K562 (cell line): ENCODE results near the gene NOM1. TPM values are rescaled to one million over a fixed set of nuclear protein-coding genes. Genes with fewer than 3 reads are reported as not detected.

Source experiments
- ARNT ChIP-seq, 2 experiments: fragments of 450-650 bp; IDR thresholded peaks; 2 replicates each; pipeline ENCODE4 v1.6.1; 2016; ENCODE audit warnings: mild to moderate bottlenecking in 1 of 2
- BRF1 ChIP-seq: IDR thresholded peaks from 3 replicates; pipeline ENCODE4 v1.6.1; 2011; ENCODE audit warnings: borderline replicate concordance, mild to moderate bottlenecking; ENCODE audit not compliant: insufficient read length; ENCODE audit errors: extremely low read depth
- ELF4 ChIP-seq: fragments of 450-650 bp; formaldehyde crosslinking; IDR thresholded peaks from 2 replicates; pipeline ENCODE4 v1.4.0; 2022; ENCODE audit warnings: missing genetic modification characterization
- EZH2 ChIP-seq: IDR thresholded peaks from 2 replicates; pipeline ENCODE4 v1.6.1; 2012; ENCODE audit warnings: low read depth, mild to moderate bottlenecking, inconsistent platforms, low read length, borderline replicate concordance
- NFE2 ChIP-seq: IDR thresholded peaks from 2 replicates; pipeline ENCODE4 v1.6.1; 2014; ENCODE audit warnings: antibody characterized with exemption, low read depth
- NUFIP1 ChIP-seq: fragments of 450-650 bp; IDR thresholded peaks from 2 replicates; pipeline ENCODE4 v1.6.1; 2018; ENCODE audit not compliant: partially characterized antibody
- PCBP1 ChIP-seq: fragments of 200-400 bp; formaldehyde crosslinking; IDR thresholded peaks from 2 replicates; pipeline ENCODE4 v1.6.1; 2018; ENCODE audit warnings: mild to moderate bottlenecking, low read depth, low read length; ENCODE audit not compliant: poor library complexity, severe bottlenecking
- PCBP2 ChIP-seq: fragments of 200-400 bp; formaldehyde crosslinking; IDR thresholded peaks from 2 replicates; pipeline ENCODE4 v1.6.1; 2018; ENCODE audit warnings: low read length, low read depth, mild to moderate bottlenecking, moderate library complexity; ENCODE audit not compliant: poor library complexity, severe bottlenecking
- PHF20 ChIP-seq: fragments of 450-650 bp; IDR thresholded peaks from 2 replicates; pipeline ENCODE4 v1.6.1; 2018; ENCODE audit not compliant: partially characterized antibody
- RBBP5 ChIP-seq: fragments of 200-600 bp; sonication (generic); IDR thresholded peaks from 2 replicates; pipeline ENCODE4 v1.6.1; 2012; ENCODE audit warnings: borderline replicate concordance, mild to moderate bottlenecking, low read length, control low read depth, inconsistent platforms; ENCODE audit not compliant: insufficient read depth, poor library complexity, severe bottlenecking
- SMARCA4 ChIP-seq: fragments of 450-650 bp; IDR thresholded peaks from 2 replicates; pipeline ENCODE4 v1.6.1; 2016
- SMARCB1 ChIP-seq: IDR thresholded peaks from 2 replicates; pipeline ENCODE4 v1.6.1; 2011; ENCODE audit warnings: improper control_type of control experiment, low read depth; ENCODE audit not compliant: insufficient read length
- ZKSCAN1 ChIP-seq: fragments of 150-350 bp; IDR thresholded peaks from 2 replicates; pipeline ENCODE4 v1.6.1; 2016; ENCODE audit warnings: low read depth, low read length
- ZNF146 ChIP-seq: IDR thresholded peaks from one replicate; pipeline ENCODE4 v1.6.1; 2018; ENCODE audit warnings: missing compliant biosample characterization; ENCODE audit not compliant: unreplicated experiment
- ZNF253 ChIP-seq: fragments of 250-450 bp; sonication (Bioruptor Pico); conservative IDR thresholded peaks from 2 replicates; pipeline ENCODE4 v1.6.1; 2021; ENCODE audit warnings: mild to moderate bottlenecking
- ZNF354B ChIP-seq: fragments of 250-450 bp; sonication (Bioruptor Pico); IDR thresholded peaks from 2 replicates; pipeline ENCODE4 v1.4.0; 2020
- ZNF431 ChIP-seq: sonication (generic); formaldehyde crosslinking; IDR thresholded peaks from 2 replicates; pipeline ENCODE4 v1.8.0; 2022; ENCODE audit warnings: mild to moderate bottlenecking, missing genetic modification reagents
- polyA plus RNA-seq, 8 experiments: library from polyadenylated mRNA; depleted of rRNA in 4 of 8; stranded (reverse) in 5 of 8; unstranded in 3 of 8; fragments of >200 nt; fragmentation: Nextera tagmentation in 2 of 8; fragmentation: Illumina TruSeq in 1 of 8; extraction: Ambion mirVana in 2 of 8; extraction: Trizol in 1 of 8; gene quantifications; 2 replicates each; pipeline versions ENCODE4 v1.2.1 to v1.2.3, GENCODE V29; 2011 to 2014; ENCODE audit warnings: inconsistent platforms in 1 of 8, missing spikeins in 1 of 8
- total RNA-seq, 7 experiments: library from RNA; depleted of rRNA in 6 of 7; stranded (reverse); fragments of >200 nt in 6 of 7; fragmentation: Illumina TruSeq in 2 of 7; extraction: Trizol in 2 of 7; gene quantifications; 2 replicates each; pipeline versions ENCODE4 v1.2.1 to v1.2.3, GENCODE V29; 2011 to 2021; ENCODE audit warnings: low replicate concordance in 1 of 7
- TF ChIP-seq, protein P1 (sequence below): fragments of 450-650 bp; IDR thresholded peaks from 2 replicates; pipeline ENCODE4 v1.6.1; 2016
- TF ChIP-seq, protein P2 (sequence below), 2 experiments: fragments of 150-350 bp in 1 of 2; IDR thresholded peaks; 2 replicates each; pipeline ENCODE4 v1.6.1; 2012 to 2016; ENCODE audit warnings: low read depth in 2 of 2, low read length in 2 of 2, mild to moderate bottlenecking in 1 of 2, moderate library complexity in 1 of 2
- TF ChIP-seq, protein P3 (sequence below): IDR thresholded peaks from 2 replicates; pipeline ENCODE4 v1.6.1; 2016; ENCODE audit warnings: missing genetic modification characterization, missing compliant biosample characterization

NOM1 gene
- total and polyA plus RNA-seq, 9 of the 15 experiments (the other 6 are each of a cell fraction or from before 2014, with no cell fraction given), result 6.8 to 47.3 (median 37.4) TPM

DNA sequence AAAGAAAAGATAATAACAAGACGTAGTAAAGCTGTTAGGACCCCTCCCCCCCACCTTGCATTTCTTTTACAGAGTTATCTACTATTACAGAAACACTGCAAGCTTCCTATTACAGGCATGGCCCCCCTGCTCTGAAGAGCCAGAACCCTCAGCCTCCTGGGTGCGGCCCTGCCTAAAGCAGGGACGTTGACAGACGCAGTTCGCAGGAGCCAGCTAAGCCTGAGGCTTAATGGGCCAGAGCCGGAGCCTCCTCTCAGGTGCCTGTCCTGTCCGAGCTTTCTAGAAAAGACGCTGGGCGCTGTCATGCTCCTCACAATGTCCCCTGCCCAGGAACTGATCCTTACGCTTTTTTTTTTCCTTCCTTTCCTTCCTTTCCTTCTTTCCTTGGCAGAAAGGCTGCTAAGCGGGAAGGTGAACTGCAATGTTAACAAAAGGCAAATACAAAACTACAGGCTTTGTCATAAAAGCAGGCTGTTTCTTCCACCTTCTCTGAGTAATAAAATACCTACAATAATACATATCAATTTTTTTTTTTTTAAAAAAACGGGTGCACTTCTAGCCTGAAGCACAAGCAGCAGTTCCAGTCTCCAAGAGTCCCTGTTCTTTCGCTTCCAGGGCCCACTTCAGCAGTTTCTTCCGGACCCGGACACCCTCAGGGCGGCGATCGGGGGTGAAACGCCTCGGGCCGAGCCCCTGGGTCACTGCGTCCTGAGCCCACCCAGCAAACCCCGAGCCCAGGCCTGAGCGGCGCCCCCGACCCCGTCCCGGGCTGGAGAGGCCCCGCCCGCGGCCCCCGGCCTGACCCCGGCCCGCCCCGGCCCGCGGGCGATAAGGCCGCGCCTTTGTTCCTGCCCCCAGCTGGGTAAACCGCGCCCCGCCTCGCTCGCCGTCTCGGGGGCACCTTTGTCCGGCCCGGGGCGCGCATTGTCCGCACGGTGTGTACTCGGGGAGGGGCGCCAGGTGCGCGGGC is 49.8 kb downstream of the NOM1 start (continued):
- TF ChIP-seq, protein P1, sequence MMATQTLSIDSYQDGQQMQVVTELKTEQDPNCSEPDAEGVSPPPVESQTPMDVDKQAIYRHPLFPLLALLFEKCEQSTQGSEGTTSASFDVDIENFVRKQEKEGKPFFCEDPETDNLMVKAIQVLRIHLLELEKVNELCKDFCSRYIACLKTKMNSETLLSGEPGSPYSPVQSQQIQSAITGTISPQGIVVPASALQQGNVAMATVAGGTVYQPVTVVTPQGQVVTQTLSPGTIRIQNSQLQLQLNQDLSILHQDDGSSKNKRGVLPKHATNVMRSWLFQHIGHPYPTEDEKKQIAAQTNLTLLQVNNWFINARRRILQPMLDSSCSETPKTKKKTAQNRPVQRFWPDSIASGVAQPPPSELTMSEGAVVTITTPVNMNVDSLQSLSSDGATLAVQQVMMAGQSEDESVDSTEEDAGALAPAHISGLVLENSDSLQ, result peak; percentile 30; the same call in 1 of the 2 replicates
- TF ChIP-seq RBBP5 (peak; percentile 52), PCBP2 (no peak), ZNF354B (CRISPR knock-in tag) (no peak), ZNF253 (CRISPR knock-in tag) (no peak), ZNF431 (CRISPR knock-in tag) (no peak), PHF20 (no peak), ELF4 (no peak), BRF1 (no peak), NUFIP1 (no peak), ARNT (IDR thresholded peaks at IDR 0.05) (0 out of 4 replicates have a peak, but pooled peaks of 1 of the 2 experiments have one; percentile 38), ZKSCAN1 (no peak), PCBP1 (no peak), EZH2 (no peak), NFE2 (no peak), SMARCB1 (no peak), ZNF146 (CRISPR knock-in tag) (no peak), SMARCA4 (no peak)
- TF ChIP-seq, protein P2, sequence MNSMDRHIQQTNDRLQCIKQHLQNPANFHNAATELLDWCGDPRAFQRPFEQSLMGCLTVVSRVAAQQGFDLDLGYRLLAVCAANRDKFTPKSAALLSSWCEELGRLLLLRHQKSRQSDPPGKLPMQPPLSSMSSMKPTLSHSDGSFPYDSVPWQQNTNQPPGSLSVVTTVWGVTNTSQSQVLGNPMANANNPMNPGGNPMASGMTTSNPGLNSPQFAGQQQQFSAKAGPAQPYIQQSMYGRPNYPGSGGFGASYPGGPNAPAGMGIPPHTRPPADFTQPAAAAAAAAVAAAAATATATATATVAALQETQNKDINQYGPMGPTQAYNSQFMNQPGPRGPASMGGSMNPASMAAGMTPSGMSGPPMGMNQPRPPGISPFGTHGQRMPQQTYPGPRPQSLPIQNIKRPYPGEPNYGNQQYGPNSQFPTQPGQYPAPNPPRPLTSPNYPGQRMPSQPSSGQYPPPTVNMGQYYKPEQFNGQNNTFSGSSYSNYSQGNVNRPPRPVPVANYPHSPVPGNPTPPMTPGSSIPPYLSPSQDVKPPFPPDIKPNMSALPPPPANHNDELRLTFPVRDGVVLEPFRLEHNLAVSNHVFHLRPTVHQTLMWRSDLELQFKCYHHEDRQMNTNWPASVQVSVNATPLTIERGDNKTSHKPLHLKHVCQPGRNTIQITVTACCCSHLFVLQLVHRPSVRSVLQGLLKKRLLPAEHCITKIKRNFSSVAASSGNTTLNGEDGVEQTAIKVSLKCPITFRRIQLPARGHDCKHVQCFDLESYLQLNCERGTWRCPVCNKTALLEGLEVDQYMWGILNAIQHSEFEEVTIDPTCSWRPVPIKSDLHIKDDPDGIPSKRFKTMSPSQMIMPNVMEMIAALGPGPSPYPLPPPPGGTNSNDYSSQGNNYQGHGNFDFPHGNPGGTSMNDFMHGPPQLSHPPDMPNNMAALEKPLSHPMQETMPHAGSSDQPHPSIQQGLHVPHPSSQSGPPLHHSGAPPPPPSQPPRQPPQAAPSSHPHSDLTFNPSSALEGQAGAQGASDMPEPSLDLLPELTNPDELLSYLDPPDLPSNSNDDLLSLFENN (IDR thresholded peaks at IDR 0.05; ENCODE audit: low read depth in 2 of 2, low read length in 2 of 2), result 0 out of 4 replicates have a peak, but pooled peaks of 1 of the 2 experiments have one; percentile 41
- TF ChIP-seq, protein P3, sequence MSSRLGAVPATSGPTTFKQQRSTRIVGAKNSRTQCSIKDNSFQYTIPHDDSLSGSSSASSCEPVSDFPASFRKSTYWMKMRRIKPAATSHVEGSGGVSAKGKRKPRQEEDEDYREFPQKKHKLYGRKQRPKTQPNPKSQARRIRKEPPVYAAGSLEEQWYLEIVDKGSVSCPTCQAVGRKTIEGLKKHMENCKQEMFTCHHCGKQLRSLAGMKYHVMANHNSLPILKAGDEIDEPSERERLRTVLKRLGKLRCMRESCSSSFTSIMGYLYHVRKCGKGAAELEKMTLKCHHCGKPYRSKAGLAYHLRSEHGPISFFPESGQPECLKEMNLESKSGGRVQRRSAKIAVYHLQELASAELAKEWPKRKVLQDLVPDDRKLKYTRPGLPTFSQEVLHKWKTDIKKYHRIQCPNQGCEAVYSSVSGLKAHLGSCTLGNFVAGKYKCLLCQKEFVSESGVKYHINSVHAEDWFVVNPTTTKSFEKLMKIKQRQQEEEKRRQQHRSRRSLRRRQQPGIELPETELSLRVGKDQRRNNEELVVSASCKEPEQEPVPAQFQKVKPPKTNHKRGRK (tag), result no peak
